ENCODE measurements around the gene SOSTDC1.
"Not testable (repeated sequence)": the region's sequence is repeated elsewhere in the genome, so short reads cannot be mapped to it uniquely, and the experiment has no call there.

Gene SOSTDC1

GRCh38 chr7:16460789-16461493 lies 4.6 kb downstream of the SOSTDC1 start:
- DNase-seq, result no peak

GRCh38 chr7:16456303-16456702 lies 9.2 kb downstream of the SOSTDC1 start:
- DNase-seq, result not testable (repeated sequence)

GRCh38 chr7:16455591-16455990 lies 9.9 kb downstream of the SOSTDC1 start:
- DNase-seq, result no peak

GRCh38 chr7:16450366-16450765 lies 15.2 kb downstream of the SOSTDC1 start:
- DNase-seq, result no peak

- no peak for DNase-seq
Observed at GRCh38 chr7:16447876-16448275, 17.7 kb downstream of the SOSTDC1 start.

- DNase-seq, result no peak
Observed at GRCh38 chr7:16446508-16446907, 19.0 kb downstream of the SOSTDC1 start.

GRCh38 chr7:16443871-16444270 lies 21.7 kb downstream of the SOSTDC1 start:
- not testable (repeated sequence) for DNase-seq

- DNase-seq, result no peak
Observed at GRCh38 chr7:16438988-16439387, 26.6 kb downstream of the SOSTDC1 start.

GRCh38 chr7:16436306-16436705 lies 29.2 kb downstream of the SOSTDC1 start:
- DNase-seq, result no peak

GRCh38 chr7:16433568-16434122 lies 31.9 kb downstream of the SOSTDC1 start:
- DNase-seq, result no peak

GRCh38 chr7:16432425-16432731 lies 33.2 kb downstream of the SOSTDC1 start:
- DNase-seq, result no peak

- DNase-seq, result no peak
Observed at GRCh38 chr7:16431646-16432424, 33.7 kb downstream of the SOSTDC1 start.

GRCh38 chr7:16430133-16430532 lies 35.4 kb downstream of the SOSTDC1 start:
- DNase-seq, result no peak

GRCh38 chr7:16428672-16429071 lies 36.9 kb downstream of the SOSTDC1 start:
- peak; percentile 21 for DNase-seq

GRCh38 chr7:16428182-16428581 lies 37.4 kb downstream of the SOSTDC1 start:
- DNase-seq, result no peak

GRCh38 chr7:16423761-16424160 lies 41.8 kb downstream of the SOSTDC1 start:
- DNase-seq, result no peak

- DNase-seq, result no peak
Observed at GRCh38 chr7:16422917-16423316, 42.6 kb downstream of the SOSTDC1 start.

GRCh38 chr7:16422103-16422435 lies 43.5 kb downstream of the SOSTDC1 start:
- no peak for DNase-seq

GRCh38 chr7:16421333-16422102 lies 44.0 kb downstream of the SOSTDC1 start, which contains the start of gene CRPPA:
Gene CRPPA (minus strand): TSS chr7:16421538. CDS start chr7:16421322, 216 bp downstream.
- DNase-seq, result peak; percentile 24

- DNase-seq, result peak; percentile 88
Observed at GRCh38 chr7:16420649-16421332, 44.7 kb downstream of the SOSTDC1 start.

- no peak for DNase-seq
Observed at GRCh38 chr7:16420329-16420648, 45.2 kb downstream of the SOSTDC1 start.

- DNase-seq, result no peak
Observed at GRCh38 chr7:16419859-16420258, 45.7 kb downstream of the SOSTDC1 start.

- no peak for DNase-seq
Observed at GRCh38 chr7:16419126-16419525, 46.4 kb downstream of the SOSTDC1 start.
